Loucy (cell line): ENCODE measurements around the gene LDHB.
A peak's percentile ranks its signal among the peaks of the same experiment; 100 is the strongest.

Experiments
- H2AFZ ChIP-seq: fragments of 200-600 bp; sonication (generic); 2 replicates; pipeline ENCODE4 v1.6.0; 2016; ENCODE audit warnings: antibody characterized with exemption, mild to moderate bottlenecking, low read length, moderate library complexity
- H3F3A ChIP-seq: fragments of 200-600 bp; 2 replicates; pipeline ENCODE4 v1.6.0; 2016; ENCODE audit warnings: antibody characterized with exemption, low read depth, mild to moderate bottlenecking
- H3K27me3 ChIP-seq: fragments of 200-600 bp; sonication (generic); 2 replicates; pipeline ENCODE4 v1.6.1; 2014; ENCODE audit warnings: low read length, mild to moderate bottlenecking; ENCODE audit not compliant: insufficient read depth, poor library complexity, severe bottlenecking
- H3K36me3 ChIP-seq: fragments of 200-600 bp; sonication (generic); 2 replicates; pipeline ENCODE4 v1.6.1; 2016; ENCODE audit warnings: low read length; ENCODE audit not compliant: insufficient read depth
- H3K4me1 ChIP-seq: fragments of 200-600 bp; sonication (generic); 2 replicates; pipeline ENCODE4 v1.5.1; 2014; ENCODE audit warnings: low read length, mild to moderate bottlenecking; ENCODE audit not compliant: insufficient read depth, poor library complexity, severe bottlenecking
- H3K4me2 ChIP-seq: fragments of 200-600 bp; sonication (generic); 2 replicates; pipeline ENCODE4 v1.6.0; 2014; ENCODE audit warnings: antibody characterized with exemption, low read length, low read depth, mild to moderate bottlenecking; ENCODE audit not compliant: poor library complexity, severe bottlenecking
- H3K4me3 ChIP-seq: fragments of 200-600 bp; sonication (generic); 2 replicates; pipeline ENCODE4 v1.5.1; 2014; ENCODE audit warnings: low read length, mild to moderate bottlenecking, mixed read lengths; ENCODE audit not compliant: poor library complexity, severe bottlenecking
- H3K79me2 ChIP-seq: fragments of 200-600 bp; sonication (generic); 2 replicates; pipeline ENCODE4 v1.6.1; 2014; ENCODE audit warnings: low read length; ENCODE audit not compliant: insufficient read depth
- H3K9ac ChIP-seq: fragments of 200-600 bp; sonication (generic); 2 replicates; pipeline ENCODE4 v1.6.0; 2014; ENCODE audit warnings: mild to moderate bottlenecking, low read depth, low read length, moderate library complexity; ENCODE audit not compliant: poor library complexity, severe bottlenecking
- H3K9me2 ChIP-seq: fragments of 200-600 bp; sonication (generic); replicated peaks from 2 replicates; pipeline ENCODE4 v1.6.1; 2016; ENCODE audit warnings: low read depth, low read length, mixed read lengths
- H3K9me3 ChIP-seq: fragments of 200-600 bp; sonication (generic); 2 replicates; pipeline ENCODE4 v1.6.1; 2014; ENCODE audit warnings: mild to moderate bottlenecking, antibody characterized with exemption, low read length, low read depth; ENCODE audit not compliant: insufficient read depth
- H4K20me1 ChIP-seq: fragments of 200-600 bp; sonication (generic); 2 replicates; pipeline ENCODE4 v1.6.0; 2014; ENCODE audit warnings: antibody characterized with exemption, low read length, mild to moderate bottlenecking; ENCODE audit not compliant: insufficient read depth, poor library complexity, severe bottlenecking
- CTCF ChIP-seq: fragments of 200-600 bp; sonication (generic); conservative IDR thresholded peaks from 2 replicates; pipeline ENCODE4 v1.5.1; 2014; ENCODE audit warnings: mild to moderate bottlenecking, antibody characterized with exemption, low read length
- EZH2phosphoT487 ChIP-seq: fragments of 200-600 bp; IDR thresholded peaks from 2 replicates; pipeline ENCODE4 v1.6.1; 2018; ENCODE audit warnings: antibody characterized with exemption, mild to moderate bottlenecking, moderate library complexity, borderline replicate concordance

Gene LDHB

GRCh38 chr12:21678959-21679358 lies 21.3 kb upstream of the LDHB start:
- Histone ChIP-seq H3K9me2 (no peaks in the 10 kb centered on the region), H3K9ac (peak overlapping the region; percentile 68), H4K20me1 (no peaks in the 10 kb centered on the region), H3F3A (peaks cover 8% of the 10 kb centered on the region; the same call in 1 of the 2 replicates), H3K4me2 (peak overlapping the region; percentile 87), H3K4me3 (peak overlapping the region; percentile 66), H3K79me2 (no peaks in the 10 kb centered on the region), H3K36me3 (no peaks in the 10 kb centered on the region), H3K27me3 (no peaks in the 10 kb centered on the region), H2AFZ (peak overlapping the region; percentile 41), H3K9me3 (no peaks in the 10 kb centered on the region), H3K4me1 (peaks cover 48% of the 10 kb centered on the region)
- TF ChIP-seq CTCF (no peak), EZH2phosphoT487 (no peak)

GRCh38 chr12:21677622-21678277 lies 20.1 kb upstream of the LDHB start:
- Histone ChIP-seq H3K27me3 (no peaks in the 10 kb centered on the region), H2AFZ (peak overlapping the region; percentile 41; the same call in 1 of the 2 replicates), H3F3A (peaks cover 8% of the 10 kb centered on the region; the same call in 1 of the 2 replicates), H3K79me2 (no peaks in the 10 kb centered on the region), H3K4me2 (peak overlapping the region; percentile 87), H3K9ac (peak overlapping the region; percentile 68), H3K9me2 (no peaks in the 10 kb centered on the region), H4K20me1 (no peaks in the 10 kb centered on the region), H3K4me3 (peak overlapping the region; percentile 66), H3K9me3 (no peaks in the 10 kb centered on the region), H3K4me1 (peaks cover 48% of the 10 kb centered on the region), H3K36me3 (no peaks in the 10 kb centered on the region)
- no peak for TF ChIP-seq CTCF
- TF ChIP-seq EZH2phosphoT487 = no peak

GRCh38 chr12:21677204-21677603 lies 19.6 kb upstream of the LDHB start:
- no peaks in the 10 kb centered on the region for H3K36me3 ChIP-seq
- H3K27me3 ChIP-seq = no peaks in the 10 kb centered on the region
- peaks cover 48% of the 10 kb centered on the region for H3K4me1 ChIP-seq
- H3F3A ChIP-seq = peaks cover 8% of the 10 kb centered on the region; the same call in 1 of the 2 replicates
- no peaks in the 10 kb centered on the region for H3K79me2 ChIP-seq
- H3K4me2 ChIP-seq = peak overlapping the region; percentile 87
- no peak overlapping the region for H3K4me3 ChIP-seq
- no peaks in the 10 kb centered on the region for H3K9me3 ChIP-seq
- H2AFZ ChIP-seq = peak overlapping the region; percentile 40; the same call in 1 of the 2 replicates
- TF ChIP-seq CTCF = no peak
- TF ChIP-seq EZH2phosphoT487 = no peak
- no peaks in the 10 kb centered on the region for H4K20me1 ChIP-seq
- H3K9me2 ChIP-seq = no peaks in the 10 kb centered on the region
- peak overlapping the region; percentile 68 for H3K9ac ChIP-seq
